CD4-positive, alpha-beta T cell treated with Interleukin-12 subunit alpha and Interleukin-12 subunit beta, for 1 hour (primary cell): ENCODE results near the gene MYOM3.

Experiments used
- DNase-seq: peaks from one replicate; pipeline ENCODE4 v3.0.0-alpha.2; 2020

The MYOM3 gene

DNA sequence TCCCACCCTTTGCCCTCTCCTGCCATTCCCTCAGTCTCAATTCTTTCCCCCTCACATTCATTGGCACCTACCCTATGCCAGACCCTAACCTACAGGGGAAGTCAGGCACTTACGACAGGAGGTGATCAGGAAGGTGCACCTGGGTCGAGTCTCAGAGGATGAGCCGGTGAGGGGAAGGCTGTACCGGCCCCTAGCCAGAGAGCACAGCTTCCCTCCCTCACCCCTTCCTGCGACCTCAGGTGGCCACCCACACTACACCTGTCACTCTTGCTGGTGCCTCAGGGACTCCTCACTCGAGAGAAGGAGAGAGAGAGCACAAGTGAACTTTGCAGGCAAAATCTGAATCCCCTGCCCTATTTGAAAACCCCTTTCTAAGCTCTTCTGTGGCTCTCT lies 1.7 kb upstream of the MYOM3 start:
- no peak for DNase-seq

DNA sequence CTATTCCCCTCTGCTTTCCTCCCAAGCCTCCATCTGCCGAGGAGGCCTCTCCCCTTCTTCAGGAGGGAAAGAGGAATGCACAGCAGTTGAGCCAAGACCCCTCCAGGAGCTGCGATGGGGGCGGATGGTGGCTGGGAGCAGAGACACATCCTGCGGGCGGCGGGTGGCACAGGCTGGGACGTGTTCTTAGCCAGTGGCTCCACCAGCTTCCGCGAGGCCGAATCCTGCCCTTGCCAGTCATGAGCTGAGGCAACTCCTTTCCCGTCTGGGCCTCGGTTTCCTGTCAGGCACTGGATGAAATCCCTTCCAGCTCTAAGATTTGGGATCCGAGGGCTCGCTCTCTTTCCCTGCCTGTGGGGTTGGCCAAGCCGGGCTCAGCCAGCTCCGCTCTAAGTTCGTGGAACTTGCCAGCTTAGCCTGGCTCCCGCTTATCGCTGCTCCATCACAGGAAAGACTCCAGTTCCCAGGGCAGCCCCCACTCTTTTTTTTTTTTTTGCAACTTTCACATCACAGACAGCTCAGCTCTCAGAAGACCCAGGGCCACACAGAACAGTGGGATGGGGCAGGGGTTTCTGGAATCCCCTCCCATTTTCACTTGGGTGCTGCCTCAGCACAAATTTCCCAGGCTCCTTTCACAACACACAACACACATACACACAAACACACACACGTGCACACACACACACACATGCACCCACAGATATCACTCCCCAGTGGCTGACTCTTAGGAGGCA lies 506 bp downstream of the MYOM3 start:
- DNase-seq: no peak

DNA sequence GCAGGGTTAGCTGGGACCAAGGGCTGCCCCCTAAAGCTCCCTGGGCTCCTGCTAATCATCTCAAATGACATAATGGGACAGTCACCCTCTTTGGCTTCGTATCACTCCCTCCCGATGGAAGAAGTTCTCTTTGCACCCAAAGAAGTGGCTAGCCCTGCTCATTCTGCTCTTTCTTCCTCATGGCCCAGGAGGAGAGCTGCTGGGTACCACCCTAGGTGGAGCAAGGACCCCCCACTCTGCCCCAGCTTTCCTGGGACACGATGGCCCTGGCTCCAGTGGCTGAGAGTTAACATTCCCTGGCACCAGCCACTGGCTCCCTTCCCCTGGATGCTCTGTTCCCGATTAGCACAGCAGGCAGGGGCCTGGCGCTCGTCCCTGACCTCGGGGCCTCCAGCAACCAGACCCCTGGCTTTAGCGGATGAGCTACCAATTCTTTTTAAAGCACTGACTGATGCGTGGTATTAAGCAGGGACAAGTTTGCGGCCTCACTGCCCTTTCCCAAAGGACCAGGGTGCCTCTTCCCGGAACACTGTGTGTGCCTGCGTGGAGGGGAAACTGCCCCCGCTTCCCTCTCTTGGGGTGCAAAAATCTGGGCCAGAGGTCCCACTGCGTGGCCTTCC lies 1.2 kb downstream of the MYOM3 start:
- no peak for DNase-seq

DNA sequence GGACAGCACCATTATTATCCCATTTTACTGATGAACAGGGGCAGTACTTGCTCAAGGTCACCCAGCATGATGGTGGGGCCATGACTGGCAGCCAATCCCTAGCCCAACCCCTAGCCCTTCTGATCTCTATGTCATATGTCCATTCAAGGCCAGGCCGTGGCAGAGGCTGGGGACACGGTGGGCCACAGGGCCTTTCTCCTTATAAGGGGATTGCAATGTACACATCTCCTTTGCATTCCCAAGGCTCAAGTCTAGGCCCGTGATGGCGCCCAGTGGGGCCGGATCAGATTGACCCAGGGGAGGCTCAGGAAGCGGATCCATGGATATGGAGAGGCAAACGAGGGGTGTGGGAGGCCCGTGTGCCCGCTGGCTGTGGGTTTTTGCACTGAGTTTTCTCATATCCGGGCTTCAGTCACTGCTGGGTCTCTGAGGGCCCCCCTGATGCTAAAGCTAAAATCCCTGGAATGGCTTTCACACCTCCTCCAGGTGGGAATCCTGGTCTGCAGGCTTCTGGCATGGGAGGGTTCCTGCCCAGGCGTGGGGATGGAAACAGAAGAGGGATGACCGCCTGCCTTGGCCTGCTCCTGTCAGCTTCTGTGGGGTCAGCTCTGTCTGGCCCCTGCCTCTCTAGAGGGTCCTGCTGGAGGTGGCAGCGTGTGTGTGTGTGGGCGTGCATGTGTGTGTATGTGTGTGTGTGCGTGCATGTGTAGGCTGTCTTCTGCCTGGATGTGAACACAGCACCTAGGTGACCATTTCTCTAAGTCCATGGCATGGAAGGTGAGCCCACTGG lies 2.1 kb downstream of the MYOM3 start:
- DNase-seq: no peak

DNA sequence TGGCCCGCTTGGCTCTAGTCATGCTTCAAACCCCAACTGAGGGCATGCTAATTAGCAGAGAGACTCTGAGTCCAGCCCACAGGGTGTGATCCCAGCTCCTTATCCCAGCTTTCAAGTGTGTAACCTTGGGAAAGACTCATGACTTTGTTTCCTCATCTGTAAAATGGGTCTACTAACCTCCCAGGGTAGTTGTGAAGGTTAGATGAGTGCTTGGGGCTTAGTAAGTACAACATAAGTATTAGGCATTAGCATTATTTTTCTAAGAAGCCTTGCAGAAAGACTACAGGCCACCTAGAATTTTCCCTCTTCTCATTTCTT lies 2.8 kb downstream of the MYOM3 start:
- DNase-seq: no peak

DNA sequence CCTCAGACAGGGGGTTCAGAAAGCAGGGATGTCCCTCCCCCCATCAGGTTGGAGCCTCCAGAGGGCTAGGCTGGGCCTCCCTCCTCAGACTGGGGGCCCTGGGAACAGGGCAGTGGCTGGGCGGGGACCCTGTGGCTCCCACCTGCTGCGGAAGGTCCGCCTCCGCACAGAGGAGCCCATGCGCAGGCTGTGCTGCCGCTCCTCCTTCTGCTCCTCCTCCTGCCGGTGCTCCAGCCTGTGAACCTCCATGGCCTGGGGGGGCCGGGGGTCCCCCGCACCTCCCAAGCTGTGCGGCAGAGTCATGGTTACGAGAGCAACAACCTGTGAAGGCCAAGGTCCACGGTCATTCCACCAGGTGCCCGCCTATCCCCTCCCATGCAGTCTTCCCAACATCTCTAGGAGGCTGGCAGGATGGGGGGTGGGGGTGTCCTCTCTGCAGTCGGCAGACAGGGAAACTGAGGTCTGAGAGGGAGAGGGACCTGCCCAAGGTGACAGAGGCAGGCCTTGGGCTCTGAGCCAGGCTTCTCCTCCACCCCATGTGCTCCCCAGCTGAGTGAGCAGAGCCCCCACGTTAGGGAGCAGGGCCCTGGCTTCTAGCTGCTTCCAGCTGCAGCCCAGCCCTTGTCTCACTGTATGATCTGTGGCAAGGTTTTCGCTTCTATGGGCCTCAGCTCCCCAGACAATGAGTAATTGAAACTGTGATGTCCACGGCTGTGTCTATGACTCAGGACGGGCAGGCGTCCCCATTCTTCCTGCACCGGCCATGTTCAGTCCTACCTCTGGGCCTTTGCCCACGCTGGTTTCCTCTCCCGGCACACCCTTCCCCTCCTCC lies 3.4 kb downstream of the MYOM3 start:
- no peak for DNase-seq

DNA sequence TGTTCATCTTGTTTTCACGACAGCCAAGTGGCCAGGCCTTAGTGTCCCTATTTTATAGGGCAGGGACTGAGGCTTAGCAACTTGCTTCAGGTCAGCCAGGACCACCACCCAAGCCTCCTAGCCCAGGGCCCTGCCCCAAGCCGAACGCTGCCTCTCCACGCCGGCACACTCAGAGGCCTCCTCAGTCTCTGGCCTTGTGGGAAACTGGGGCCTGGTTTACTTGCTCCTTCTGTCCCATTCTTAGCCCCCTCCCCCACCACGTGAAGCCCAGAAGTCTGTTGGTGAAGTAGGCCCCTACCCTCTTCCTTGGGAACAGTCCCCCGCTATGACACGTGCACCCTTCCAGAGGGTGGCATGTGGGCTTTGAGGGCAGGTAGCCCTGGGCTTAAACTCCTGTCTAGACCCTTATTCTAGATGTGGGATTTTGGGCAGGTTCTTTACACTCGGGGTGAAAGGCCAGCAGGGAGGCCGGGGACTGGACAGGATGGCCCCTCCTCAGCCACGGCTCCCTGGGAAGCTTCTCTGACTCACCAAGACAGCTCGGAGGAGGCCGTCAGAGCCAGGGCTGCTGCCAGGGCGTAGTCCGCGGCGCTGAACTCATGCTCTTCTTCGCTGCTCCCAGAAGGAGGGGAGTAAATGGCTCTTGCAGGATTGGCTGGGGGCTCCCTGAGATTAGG lies 4.3 kb downstream of the MYOM3 start:
- no peak for DNase-seq

DNA sequence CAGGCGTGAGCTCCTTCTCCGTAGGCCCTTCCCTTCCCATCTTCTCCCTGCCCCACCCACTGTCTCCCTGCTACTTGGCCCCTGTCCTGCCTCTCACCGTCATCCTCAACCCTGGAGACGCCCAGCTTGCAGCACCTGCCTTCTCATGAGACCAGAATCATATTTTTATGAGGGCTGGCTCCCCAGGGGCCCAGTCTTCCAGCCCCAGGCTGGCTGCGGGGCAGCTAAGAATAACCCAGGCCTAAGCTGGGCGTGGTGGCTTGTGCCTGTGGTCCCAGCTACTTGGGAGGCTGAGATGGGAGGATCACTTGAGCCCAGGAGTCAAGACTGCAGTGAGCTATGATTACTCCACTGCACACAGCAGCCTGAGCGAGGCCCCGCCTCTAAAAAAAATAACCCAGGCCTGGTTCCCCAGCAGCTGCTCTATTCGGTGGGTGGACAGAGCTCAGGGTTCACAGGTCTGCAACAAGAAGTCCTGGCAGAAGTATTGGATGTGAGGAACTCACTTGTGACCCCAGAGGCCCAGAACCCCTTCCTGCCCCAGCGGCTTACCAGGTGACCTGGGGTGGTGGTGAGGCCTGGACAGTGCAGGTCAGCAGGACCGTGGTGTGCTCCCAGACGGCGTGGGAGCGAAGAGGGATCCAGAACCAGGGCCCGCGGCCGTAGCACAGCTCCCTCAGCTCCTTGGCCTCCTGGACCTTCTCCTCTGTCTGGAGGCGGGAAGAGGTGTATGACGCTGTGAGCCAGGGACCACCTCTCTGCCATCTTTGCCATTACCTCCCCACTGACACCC lies 6.4 kb downstream of the MYOM3 start:
- no peak for DNase-seq

DNA sequence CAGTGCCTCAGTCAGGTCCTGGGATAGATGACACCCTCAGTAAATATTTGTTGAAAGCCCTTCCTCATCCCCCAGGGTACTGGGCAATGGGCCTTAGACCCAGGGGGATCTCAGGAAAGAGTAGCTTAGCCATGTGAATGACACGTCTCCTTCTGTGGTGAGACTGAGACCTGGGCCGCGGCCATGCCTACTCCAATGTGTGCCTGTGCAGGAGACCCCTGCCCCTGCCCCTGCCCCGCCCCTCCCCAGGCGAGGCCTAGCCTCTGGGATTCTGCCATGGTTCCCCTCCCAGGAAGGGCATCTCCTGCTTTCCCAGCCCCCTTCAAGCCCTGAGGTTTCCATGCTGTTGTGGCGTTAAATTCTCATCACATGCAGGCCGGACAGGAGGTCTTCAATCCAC lies 7.1 kb downstream of the MYOM3 start:
- DNase-seq: no peak

DNA sequence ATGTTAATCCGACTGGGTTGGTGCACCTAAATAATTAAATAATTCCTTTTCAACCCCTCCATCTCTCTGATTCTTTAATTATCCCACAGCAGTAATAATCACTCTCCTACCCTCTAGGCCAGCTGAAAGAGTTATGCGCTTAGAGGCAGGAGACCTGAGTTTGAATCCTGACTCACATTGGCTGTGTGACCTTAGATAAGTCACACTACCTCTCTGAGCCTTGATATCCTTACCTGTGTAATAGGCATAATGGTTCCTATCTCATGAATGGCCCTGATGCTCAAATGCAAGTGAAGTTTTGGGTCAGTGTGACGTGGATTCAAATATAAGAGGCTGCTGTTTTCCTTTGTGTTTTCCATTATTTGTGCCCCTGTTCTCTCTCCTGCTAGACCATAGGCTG lies 8.1 kb downstream of the MYOM3 start:
- DNase-seq: no peak

DNA sequence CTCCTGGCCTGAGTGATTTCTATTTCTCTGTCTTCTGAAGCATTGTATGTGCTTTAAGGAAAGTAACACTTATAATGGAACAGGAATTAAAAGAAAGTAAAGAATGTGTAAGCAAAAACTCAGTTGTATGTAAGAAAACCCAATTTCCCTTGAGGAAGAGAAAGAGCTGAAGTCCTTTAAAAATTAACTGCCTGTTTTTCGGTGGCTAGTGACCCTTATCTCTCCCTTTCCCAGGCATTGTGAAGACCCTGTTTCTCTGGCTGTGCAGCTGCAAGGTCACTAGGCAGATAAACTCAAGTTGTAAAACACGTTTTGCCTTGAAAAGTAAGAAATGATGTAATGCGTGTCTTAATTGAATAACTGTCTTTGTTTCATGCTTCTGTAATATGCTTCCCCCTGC lies 8.5 kb downstream of the MYOM3 start:
- DNase-seq: no peak

DNA sequence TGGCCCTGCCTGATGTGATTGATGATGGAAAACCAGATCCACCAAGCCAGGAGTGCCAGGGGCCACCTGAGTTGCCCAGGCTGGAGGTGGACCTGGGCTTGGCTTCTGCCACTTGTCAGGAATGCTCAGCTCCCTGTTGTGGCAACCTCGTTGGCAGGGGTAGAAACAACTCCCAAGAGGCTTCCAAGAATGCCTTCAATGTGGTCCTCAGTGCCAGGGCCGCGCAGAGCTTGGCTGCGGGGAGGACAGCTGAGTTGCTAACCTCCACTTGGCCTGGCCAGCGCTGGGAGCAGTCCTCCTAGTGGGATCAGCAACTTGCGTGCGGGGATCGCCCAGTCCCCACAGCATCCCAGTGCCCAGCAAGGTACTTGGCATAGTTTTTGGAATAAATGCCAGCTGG lies 9.0 kb downstream of the MYOM3 start:
- no peak for DNase-seq

DNA sequence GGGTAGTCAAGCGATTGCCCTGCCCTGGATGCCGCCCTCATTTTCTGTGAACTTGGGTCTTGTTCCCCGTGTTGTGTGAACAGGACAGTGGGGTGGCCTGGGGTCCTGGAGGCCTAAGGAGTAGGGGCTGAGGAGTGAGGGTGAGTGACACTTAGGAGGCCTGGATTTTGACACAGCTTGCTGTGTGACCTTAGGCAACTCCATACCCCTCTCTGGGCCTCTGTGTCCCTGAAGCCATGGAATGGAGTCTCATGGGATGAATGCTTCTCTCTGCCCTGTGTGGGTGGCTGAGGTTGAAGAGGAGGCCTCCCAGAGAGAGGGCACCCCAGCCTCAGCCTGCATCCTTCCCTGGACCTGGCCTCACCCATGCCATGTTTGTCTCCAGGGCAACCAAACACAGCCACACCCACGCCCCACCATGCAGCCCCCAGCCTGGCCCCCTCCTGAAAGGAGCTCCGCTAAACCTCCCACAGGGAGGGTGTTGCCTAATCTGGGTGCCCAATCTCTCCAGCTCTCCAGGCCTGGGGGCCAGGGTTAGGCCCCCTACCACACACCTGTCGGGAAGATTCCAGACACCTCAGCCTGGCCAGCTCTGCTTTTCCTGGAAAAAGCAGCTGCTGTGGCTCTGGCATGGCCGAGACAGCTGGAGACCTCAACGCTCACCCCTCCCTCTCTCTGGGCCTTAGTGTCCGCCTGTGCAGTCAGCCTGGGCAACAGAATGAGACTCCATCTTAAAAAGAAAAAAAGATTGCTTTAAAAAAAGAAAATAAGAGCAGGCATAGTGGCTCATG lies 9.9 kb downstream of the MYOM3 start:
- DNase-seq: no peak

DNA sequence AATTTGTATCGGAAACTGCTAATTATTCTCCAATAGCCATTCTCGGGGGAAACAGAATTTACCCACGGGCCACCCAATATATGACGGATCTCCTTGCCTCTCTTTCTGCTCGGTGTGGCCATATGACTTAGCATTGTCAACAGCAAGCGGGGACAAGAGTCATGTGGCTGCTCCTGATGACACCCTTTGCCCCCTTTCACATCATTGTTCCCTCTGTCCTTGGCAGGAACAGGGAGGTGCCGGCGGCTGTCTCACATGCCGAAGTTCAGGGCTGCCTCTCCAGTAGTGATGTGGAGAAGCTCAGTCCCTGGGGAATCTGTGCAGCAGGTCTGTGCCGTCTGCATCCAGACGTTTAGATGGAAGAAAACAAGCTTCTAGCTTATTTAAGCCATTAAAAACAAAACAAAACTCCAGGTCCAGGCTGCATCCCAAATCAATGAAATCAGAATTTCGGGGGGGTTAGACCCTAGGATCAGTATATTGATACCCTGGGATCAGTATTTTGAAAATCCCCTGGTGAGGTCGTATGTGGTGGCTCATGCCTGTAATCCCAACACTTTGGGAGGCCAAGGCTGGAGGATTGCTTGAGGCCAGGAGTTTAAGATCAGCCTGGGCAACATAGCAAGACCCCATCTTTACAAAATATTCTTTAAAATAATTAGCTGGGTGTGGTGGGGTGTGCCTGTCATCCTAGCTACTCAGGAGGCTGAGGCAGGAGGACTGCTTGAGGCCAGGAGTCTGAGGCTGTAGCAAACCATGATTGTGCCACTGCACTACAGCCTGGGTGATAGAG lies 10.8 kb downstream of the MYOM3 start:
- DNase-seq: no peak

DNA sequence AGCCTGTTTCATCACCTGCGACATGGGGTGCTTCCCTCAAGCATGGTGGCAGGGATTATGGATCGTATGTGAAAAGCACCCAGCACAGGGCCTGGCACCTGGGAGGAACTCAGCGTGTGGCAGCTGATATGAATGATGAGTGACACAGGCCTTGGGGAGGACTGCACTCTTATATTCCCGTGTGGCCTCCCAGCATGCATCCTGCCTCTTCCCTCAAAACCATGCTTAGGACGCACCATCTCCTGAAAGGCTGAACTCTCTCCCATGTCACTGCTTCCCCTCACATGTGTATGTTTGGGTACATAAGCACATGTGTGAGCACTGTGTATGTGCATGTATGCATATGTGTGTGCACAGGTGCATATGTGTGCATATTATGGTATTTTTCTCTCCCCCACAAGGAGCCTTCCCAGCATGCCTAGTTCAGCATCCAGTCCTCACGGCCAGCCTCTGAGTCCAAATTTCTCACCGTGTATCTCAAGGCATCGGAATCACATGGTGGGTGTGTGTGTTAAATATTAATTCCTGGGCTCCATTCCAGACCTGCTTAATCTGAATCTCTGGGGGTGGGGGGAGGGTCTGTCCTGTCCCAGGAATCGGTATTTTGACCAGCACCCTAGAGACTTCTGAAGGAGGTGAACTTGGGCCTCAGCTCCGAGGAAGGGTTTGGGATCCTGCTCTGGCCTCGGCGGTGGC lies 12.8 kb downstream of the MYOM3 start:
- DNase-seq: no peak

DNA sequence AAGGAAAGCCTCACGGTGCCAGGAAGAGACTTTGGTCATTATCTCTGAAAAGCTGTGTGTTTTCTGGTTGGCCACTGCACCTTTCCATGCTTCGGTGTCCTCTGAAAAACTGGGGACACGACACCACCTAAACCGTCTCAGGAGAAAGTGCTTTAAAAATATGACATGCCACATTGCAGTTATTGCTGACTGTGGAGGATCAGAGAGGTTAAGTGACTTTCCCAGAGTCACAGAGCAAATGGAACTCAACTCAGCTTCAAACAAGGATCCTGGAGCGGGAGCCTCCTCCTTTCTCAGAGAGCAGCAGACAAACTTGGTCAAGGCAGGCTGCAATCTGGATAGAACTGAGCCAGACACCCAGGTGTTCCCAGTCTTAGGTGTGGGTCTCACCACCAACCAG lies 13.8 kb downstream of the MYOM3 start:
- no peak for DNase-seq

DNA sequence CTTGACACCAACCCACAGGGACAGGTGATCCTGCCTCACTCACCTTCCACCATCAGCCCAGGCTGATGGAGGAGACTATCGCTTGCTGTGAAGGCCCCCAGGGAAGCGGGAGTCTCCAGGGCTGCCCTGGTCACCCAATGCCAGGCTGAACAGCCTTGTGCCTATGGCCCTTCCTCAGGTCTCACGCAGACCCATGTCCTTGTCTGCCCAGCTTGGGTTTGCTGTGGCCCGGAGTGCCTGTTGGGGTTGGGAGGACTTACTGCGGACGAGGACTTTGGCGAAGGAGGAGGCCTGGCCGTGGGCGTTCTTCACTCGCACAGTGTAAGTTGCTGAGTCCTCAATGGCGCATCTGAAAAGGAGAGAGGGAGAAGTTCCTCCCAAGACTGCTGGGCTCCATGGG lies 14.3 kb downstream of the MYOM3 start:
- no peak for DNase-seq

DNA sequence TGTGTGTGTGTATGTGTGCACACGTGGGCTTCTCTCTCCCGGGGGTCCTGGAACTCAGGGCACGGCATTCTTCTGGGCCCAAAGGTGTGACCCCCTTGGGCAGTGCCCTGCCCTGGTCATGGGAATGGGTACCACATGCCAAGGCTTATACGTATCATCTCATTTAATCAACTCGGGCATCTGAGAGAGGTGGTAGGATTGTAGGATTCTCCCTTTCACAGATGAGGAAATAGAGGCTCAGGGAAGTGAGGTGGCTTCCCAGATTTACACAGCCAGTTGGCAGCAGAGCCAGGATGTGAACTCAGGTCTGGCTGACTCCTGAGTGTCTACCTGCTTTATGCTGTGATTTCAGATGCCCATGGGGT lies 15.2 kb downstream of the MYOM3 start:
- no peak for DNase-seq

DNA sequence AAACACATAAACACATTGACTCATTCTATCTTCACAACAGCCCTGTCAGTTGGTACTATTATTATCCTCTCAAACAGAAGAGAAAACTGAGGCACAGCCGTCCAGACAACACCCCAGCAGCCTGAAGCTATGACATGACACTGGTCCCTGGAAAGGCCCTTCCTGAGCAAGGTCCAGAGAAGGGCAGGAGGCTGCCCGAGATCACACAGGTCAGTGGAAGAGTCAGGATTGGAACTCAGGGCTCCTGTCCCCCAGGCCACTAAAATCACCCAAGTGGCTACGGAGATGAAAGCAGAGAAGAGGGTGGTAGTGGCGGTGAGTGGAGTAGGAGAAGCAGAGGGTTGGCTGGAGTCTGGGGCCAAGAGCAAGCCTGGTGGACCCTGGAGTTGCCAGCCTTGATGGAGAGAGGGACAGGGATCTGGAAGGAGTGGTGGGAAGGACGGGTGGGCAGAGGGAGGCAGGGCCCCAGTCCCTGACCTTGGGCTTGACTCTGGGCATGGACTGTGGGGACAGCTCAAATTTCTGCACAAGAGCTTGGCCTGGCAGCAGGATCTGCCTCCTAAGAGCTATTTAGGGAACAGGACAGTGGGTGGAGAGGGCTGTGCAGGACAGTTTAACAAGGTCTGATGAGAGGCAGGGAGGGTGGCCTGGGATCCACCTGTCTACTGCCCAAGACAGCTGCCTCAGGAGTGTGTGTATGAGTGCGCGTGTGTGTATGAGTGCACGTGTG lies 15.8 kb downstream of the MYOM3 start:
- DNase-seq: no peak
